Upper lobe of left lung (tissue), 6 donors: ENCODE data around the gene LGALS9. TPM values are rescaled to one million over a fixed set of nuclear protein-coding genes. Genes with fewer than 3 reads are reported as not detected.

Experiments used
- ATAC-seq, 2 donors: fragments of 200-7000 bp; cut with Tn5 transposase; one replicate each; pipeline ENCODE4 v1.9.1; 2022; ENCODE audit warnings: mild to moderate bottlenecking in 2 of 2, moderate library complexity in 2 of 2; ENCODE audit not compliant: low FRiP score in 2 of 2
- DNase-seq, 2 donors: peaks; one replicate each; pipeline ENCODE4 v3.0.0-alpha.2; 2019 to 2020
- H3K27ac ChIP-seq, 4 donors: fragments of 200-600 bp; sonication (generic); one replicate each; pipeline ENCODE4 v1.5.1; 2016 to 2019
- H3K27me3 ChIP-seq, 4 donors: fragments of 200-600 bp; sonication (generic); one replicate each; pipeline ENCODE4 v1.5.1; 2017 to 2019
- H3K36me3 ChIP-seq, 4 donors: fragments of 200-600 bp; sonication (generic); one replicate each; pipeline ENCODE4 v1.5.1; 2016 to 2019
- H3K4me1 ChIP-seq, 4 donors: fragments of 200-600 bp; sonication (generic); one replicate each; pipeline ENCODE4 v1.5.1; 2018 to 2019
- H3K4me3 ChIP-seq, 4 donors: fragments of 200-600 bp; sonication (generic); one replicate each; pipeline ENCODE4 v1.5.1; 2017 to 2019; ENCODE audit warnings: mild to moderate bottlenecking in 2 of 4, moderate library complexity in 1 of 4
- H3K9me3 ChIP-seq, 4 donors: fragments of 200-600 bp; sonication (generic); one replicate each; pipeline ENCODE4 v1.5.1; 2018 to 2019
- EP300 ChIP-seq, 4 donors: sonication (generic); formaldehyde crosslinking; IDR thresholded peaks; one replicate each; pipeline ENCODE4 v1.5.1; 2017; ENCODE audit warnings: antibody characterized with exemption in 4 of 4, control low read depth in 2 of 4
- POLR2A ChIP-seq, 4 donors: fragments of 450-650 bp; IDR thresholded peaks; one replicate each; pipeline ENCODE4 v1.5.1; 2016 to 2017; ENCODE audit warnings: antibody characterized with exemption in 4 of 4, mild to moderate bottlenecking in 2 of 4
- POLR2AphosphoS5 ChIP-seq, 2 donors: sonication (generic); formaldehyde crosslinking; IDR thresholded peaks; one replicate each; pipeline ENCODE4 v1.5.1; 2017; ENCODE audit warnings: antibody characterized with exemption in 2 of 2
- WGBS, 2 donors: methylation state at CpG; one replicate each; pipeline ENCODE4 v1.1.5; 2017 to 2018; 5-methylcytosine and 5-hydroxymethylcytosine counted together
- total RNA-seq, 6 donors: library from RNA; depleted of rRNA in 4 of 6; stranded (reverse); fragments of >200 nt in 4 of 6; gene quantifications; one replicate each; pipeline versions ENCODE4 v1.1.0 to v1.2.1, GENCODE V29; 2016 to 2021
- TF ChIP-seq, protein P1 (sequence below), 6 experiments: fragments of 450-650 bp in 4 of 6; fragments of 200-600 bp in 2 of 6; sonication (generic) in 2 of 6; IDR thresholded peaks; one replicate each; pipeline ENCODE4 v1.5.1; 2016 to 2019; ENCODE audit warnings: antibody characterized with exemption in 6 of 6
- donor health status: DM: no; HTN: no; CAD: no; lungs with moderate emphysema.
- donor health status: DM: no; HTN: yes; CAD: no; lungs with severe emphysema.

Gene LGALS9
- total RNA-seq, result 100 to 1,000 TPM in 5 of 6 donors, 10 to 100 TPM in 1; 64.6 to 238 (median 150) TPM

GRCh38 chr17:27630607-27631410, at the start of gene LGALS9:
TSS of gene LGALS9 (plus strand) at chr17:27631188. CDS start at chr17:27631266, 78 bp downstream.
- TF ChIP-seq POLR2A (IDR thresholded peaks at IDR 0.05) (peak in 1 of 4 donors; percentile 42), EP300 (IDR thresholded peaks at IDR 0.05) (no peak), POLR2AphosphoS5 (IDR thresholded peaks at IDR 0.05) (peak in 1 of 2 donors; percentile 47)
- TF ChIP-seq, protein P1, sequence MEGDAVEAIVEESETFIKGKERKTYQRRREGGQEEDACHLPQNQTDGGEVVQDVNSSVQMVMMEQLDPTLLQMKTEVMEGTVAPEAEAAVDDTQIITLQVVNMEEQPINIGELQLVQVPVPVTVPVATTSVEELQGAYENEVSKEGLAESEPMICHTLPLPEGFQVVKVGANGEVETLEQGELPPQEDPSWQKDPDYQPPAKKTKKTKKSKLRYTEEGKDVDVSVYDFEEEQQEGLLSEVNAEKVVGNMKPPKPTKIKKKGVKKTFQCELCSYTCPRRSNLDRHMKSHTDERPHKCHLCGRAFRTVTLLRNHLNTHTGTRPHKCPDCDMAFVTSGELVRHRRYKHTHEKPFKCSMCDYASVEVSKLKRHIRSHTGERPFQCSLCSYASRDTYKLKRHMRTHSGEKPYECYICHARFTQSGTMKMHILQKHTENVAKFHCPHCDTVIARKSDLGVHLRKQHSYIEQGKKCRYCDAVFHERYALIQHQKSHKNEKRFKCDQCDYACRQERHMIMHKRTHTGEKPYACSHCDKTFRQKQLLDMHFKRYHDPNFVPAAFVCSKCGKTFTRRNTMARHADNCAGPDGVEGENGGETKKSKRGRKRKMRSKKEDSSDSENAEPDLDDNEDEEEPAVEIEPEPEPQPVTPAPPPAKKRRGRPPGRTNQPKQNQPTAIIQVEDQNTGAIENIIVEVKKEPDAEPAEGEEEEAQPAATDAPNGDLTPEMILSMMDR (IDR thresholded peaks at IDR 0.05), result no peak
- Histone ChIP-seq H3K9me3 (no peaks in the 10 kb centered on the region), H3K27me3 (no peaks in the 10 kb centered on the region), H3K27ac (peak within 1 kb of the TSS; percentile 57 to 85 (median 74)), H3K4me3 (peak within 1 kb of the TSS; percentile 5 to 54 (median 40)), H3K4me1 (peaks cover 31 to 50% (median 38%) of the 10 kb centered on the region in 4 donors), H3K36me3 (peaks cover 0 to 12% (median 0%) of the 10 kb centered on the region in 4 donors)
- ATAC-seq, result peak; percentile 45 to 75
- WGBS, 2 donors, result 41 to 48% methylated on average over 10 of the region's 10 CpGs
- DNase-seq, result peak in 1 of 2 donors; percentile 54

DNA sequence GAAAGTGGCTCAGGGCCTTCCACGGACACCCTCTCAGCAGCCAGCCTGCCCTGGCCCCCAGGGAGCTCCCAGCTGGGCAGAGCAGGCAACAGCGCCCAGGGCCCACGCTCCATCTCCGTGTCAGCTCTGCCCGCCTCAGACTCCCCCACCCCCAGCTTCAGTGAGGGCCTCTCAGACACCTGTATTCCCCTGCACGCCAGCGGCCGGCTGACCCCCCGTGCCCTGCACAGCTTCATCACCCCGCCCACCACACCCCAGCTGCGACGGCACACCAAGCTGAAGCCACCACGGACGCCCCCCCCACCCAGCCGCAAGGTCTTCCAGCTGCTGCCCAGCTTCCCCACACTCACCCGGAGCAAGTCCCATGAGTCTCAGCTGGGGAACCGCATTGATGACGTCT, 48.3 kb upstream of the LGALS9 start:
- Histone ChIP-seq H3K27ac (no peak overlapping the region), H3K27me3 (no peaks in the 10 kb centered on the region), H3K36me3 (peaks cover 0 to 50% (median 17%) of the 10 kb centered on the region in 4 donors), H3K9me3 (no peaks in the 10 kb centered on the region), H3K4me1 (peaks cover 8 to 21% (median 12%) of the 10 kb centered on the region in 4 donors), H3K4me3 (no peak overlapping the region)
- 97% methylated on average over 6 to 8 of the region's 18 CpGs for WGBS, 2 donors
- ATAC-seq (no peak), DNase-seq (peak in 1 of 2 donors; percentile 73)
- TF ChIP-seq, protein P1 (IDR thresholded peaks at IDR 0.05), result no peak
- TF ChIP-seq POLR2A (IDR thresholded peaks at IDR 0.05), result no peak
- TF ChIP-seq POLR2AphosphoS5 (IDR thresholded peaks at IDR 0.05), result no peak
- TF ChIP-seq EP300 (IDR thresholded peaks at IDR 0.05), result no peak

DNA sequence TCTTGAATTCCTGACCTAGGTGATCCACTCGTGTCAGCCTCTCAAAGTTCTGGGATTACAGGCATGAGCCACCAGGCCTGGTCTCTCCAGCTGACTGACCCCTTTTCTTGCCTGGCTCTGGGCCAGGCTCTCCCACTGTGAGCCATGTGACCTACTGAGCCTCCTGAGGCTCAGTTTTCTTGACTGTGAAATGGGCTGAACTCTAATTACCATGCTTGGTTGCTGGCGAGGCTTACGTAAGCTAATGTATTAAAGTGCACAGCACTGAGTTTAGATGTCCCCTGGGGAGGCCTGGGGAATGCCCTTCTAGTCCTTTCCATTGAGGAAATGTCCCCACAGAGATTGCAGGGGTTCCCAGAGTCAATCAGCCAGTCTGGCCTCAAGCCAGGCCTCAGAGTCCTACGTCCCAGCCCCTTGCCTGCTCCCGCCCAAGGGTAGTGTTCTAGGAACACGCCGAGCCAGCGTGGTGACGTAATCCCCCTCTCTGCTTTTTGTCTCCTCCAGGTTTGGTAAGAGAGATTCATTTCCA, 45.8 kb upstream of the LGALS9 start:
- no peaks in the 10 kb centered on the region for H3K27me3 ChIP-seq
- H3K4me3 ChIP-seq, result no peak overlapping the region
- no peak overlapping the region for H3K27ac ChIP-seq
- peaks cover 0 to 12% (median 5%) of the 10 kb centered on the region in 4 donors for H3K4me1 ChIP-seq
- DNase-seq (no peak), ATAC-seq (no peak)
- peaks cover 0 to 65% (median 28%) of the 10 kb centered on the region in 4 donors for H3K36me3 ChIP-seq
- WGBS, 2 donors, result 84 to 85% methylated on average over 7 to 9 of the region's 9 CpGs
- TF ChIP-seq, protein P1 (IDR thresholded peaks at IDR 0.05), result no peak
- TF ChIP-seq POLR2AphosphoS5 (IDR thresholded peaks at IDR 0.05), result no peak
- TF ChIP-seq EP300 (IDR thresholded peaks at IDR 0.05), result no peak
- no peak for TF ChIP-seq POLR2A (IDR thresholded peaks at IDR 0.05)
- H3K9me3 ChIP-seq, result no peaks in the 10 kb centered on the region

DNA sequence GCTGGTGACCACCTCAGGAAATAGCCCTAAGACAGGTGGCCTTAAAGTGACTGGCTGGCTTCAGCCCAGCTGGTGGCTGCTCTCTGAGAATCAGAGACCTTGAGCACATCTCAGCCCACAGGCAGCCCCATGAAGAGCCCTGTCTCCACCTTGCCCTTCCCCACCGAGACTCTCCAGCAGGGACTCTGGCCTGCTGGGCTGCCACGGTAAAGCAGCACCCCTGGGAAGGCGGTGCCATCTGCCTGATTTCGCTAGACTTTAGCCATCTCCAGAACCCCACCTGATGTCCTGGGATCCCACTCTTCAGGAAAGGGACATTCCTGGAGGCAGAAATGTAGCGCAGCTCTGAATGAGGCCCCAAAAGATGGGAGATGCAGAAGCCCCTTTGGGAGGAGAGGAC, 45.2 kb upstream of the LGALS9 start:
- ATAC-seq, result no peak

More for the DNA sequence above, 45.2 kb upstream of the LGALS9 start:
- H3K9me3 ChIP-seq, result no peaks in the 10 kb centered on the region
- H3K4me3 ChIP-seq, result no peak overlapping the region
- H3K27me3 ChIP-seq, result no peaks in the 10 kb centered on the region
- H3K27ac ChIP-seq, result no peak overlapping the region
- 92 to 97% methylated on average over 4 to 5 of the region's 5 CpGs for WGBS, 2 donors
- H3K4me1 ChIP-seq, result peaks cover 0 to 8% (median 5%) of the 10 kb centered on the region in 4 donors
- no peak for DNase-seq
- H3K36me3 ChIP-seq, result peaks cover 0 to 68% (median 28%) of the 10 kb centered on the region in 4 donors
- TF ChIP-seq POLR2A (IDR thresholded peaks at IDR 0.05) (no peak), EP300 (IDR thresholded peaks at IDR 0.05) (no peak), POLR2AphosphoS5 (IDR thresholded peaks at IDR 0.05) (no peak)
- TF ChIP-seq, protein P1 (IDR thresholded peaks at IDR 0.05), result no peak
